Stomach smooth muscle (tissue), 2 donors: ENCODE data around the gene SERBP1.
"Not testable (repeated sequence)": the region's sequence is repeated elsewhere in the genome, so short reads cannot be mapped to it uniquely, and the experiment has no call there.

Experiments used
- H3K27ac ChIP-seq: one replicate; pipeline ENCODE4 v1.7.0; 2013; ENCODE audit warnings: mild to moderate bottlenecking, low read length, inconsistent platforms
- H3K27me3 ChIP-seq, 2 donors: one replicate each; pipeline ENCODE4 v1.7.0; 2013; ENCODE audit warnings: low read length in 2 of 2; ENCODE audit not compliant: insufficient read depth in 2 of 2, control insufficient read depth in 1 of 2
- H3K36me3 ChIP-seq, 2 donors: one replicate each; pipeline ENCODE4 v1.7.0; 2013; ENCODE audit warnings: low read length in 2 of 2; ENCODE audit not compliant: control insufficient read depth in 2 of 2, insufficient read depth in 2 of 2
- H3K4me1 ChIP-seq: one replicate; pipeline ENCODE4 v1.7.0; 2013; ENCODE audit warnings: low read length; ENCODE audit not compliant: control insufficient read depth, insufficient read depth
- H3K4me3 ChIP-seq, 2 donors: one replicate each; pipeline ENCODE4 v1.7.0; 2013; ENCODE audit warnings: low read length in 2 of 2
- H3K9ac ChIP-seq, 2 donors: one replicate each; pipeline ENCODE4 v1.7.0; 2013; ENCODE audit warnings: low read length in 2 of 2, mild to moderate bottlenecking in 1 of 2
- H3K9me3 ChIP-seq, 2 donors: one replicate each; pipeline ENCODE4 v1.7.0; 2013; ENCODE audit warnings: low read length in 2 of 2; ENCODE audit not compliant: control insufficient read depth in 2 of 2
- donor health status: healthy.
- donor health status: Pancreatic carcinoma.

Gene SERBP1

DNA sequence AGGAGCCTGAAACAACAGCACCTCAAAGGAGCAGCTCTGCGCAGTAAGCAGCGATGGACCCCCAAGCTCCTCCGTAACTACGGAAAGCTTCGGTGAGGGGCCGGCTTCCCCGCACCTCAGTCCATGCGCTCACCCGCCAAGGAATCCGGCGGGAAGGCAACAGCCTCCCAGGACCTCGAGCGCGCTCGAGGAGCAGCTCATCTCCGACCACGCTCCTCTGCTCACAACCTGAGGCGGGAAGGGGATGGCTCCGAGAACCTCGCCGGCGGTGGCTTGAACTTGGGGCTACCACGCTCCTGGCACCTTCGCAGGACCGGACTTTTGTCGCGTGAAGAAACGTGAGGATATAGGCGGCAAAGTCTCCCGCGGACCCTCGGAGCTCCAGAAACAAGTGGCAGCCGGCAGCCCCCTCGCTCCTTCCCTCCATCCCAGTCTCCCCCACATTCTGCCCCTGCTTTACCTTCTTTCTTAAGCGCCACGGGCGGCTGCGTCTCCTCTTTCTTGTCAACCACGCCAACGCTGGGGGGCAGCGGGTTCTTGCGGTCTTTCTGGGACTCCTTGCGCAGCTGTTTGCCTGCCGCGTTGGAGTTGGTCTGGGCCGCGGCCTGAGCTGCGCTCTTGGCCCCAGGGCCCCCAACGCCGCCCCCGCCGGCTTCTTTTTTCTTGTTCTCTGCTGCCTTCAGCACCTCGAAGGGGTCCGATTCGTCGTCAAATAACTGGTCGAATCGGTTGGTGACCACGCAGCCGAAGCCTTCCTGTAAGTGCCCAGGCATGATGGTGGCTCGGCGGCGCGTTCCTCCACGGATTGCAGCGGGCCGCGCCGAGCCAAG is 459 bp downstream of the SERBP1 start:
- H3K36me3 ChIP-seq: peaks cover 7 to 10% of the 10 kb centered on the region in 2 donors
- no peaks in the 10 kb centered on the region for H3K27me3 ChIP-seq
- H3K4me1 ChIP-seq: peaks cover 9% of the 10 kb centered on the region
- peak overlapping the region; percentile 88 for H3K27ac ChIP-seq
- peak overlapping the region; percentile 82 to 92 for H3K9ac ChIP-seq
- H3K4me3 ChIP-seq: peak overlapping the region; percentile 93 to 98
- H3K9me3 ChIP-seq: no peaks in the 10 kb centered on the region

DNA sequence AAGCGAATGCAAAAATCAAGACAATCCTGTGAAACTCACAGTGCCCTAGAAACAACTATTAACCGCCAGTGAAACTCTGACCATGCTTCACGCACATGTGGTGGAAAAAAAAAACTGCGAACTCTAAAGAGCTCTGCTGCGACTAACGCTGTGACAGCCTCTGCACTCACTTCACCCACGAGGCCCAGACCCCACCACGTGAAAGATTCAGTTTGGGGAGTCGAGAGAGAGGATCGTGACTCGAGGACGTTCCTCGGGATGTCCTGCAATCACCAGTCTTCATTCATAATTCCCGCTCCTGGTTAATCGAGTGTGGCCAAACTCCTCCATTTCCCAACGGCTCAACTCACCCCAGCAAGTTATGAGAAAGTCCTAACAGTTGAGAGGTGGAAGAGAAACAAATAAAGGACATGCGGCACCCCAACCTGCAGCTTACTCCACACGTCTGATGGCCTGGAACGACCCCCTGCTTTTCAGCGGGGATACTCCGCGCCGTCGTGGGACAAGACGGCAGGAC is 1.1 kb downstream of the SERBP1 start:
- Histone ChIP-seq H3K9me3 (no peaks in the 10 kb centered on the region), H3K27me3 (no peaks in the 10 kb centered on the region), H3K4me1 (peaks cover 6% of the 10 kb centered on the region), H3K9ac (peak overlapping the region; percentile 82 to 92), H3K27ac (peak overlapping the region; percentile 88), H3K36me3 (peaks cover 7 to 16% of the 10 kb centered on the region in 2 donors), H3K4me3 (peak overlapping the region; percentile 93 to 98)

DNA sequence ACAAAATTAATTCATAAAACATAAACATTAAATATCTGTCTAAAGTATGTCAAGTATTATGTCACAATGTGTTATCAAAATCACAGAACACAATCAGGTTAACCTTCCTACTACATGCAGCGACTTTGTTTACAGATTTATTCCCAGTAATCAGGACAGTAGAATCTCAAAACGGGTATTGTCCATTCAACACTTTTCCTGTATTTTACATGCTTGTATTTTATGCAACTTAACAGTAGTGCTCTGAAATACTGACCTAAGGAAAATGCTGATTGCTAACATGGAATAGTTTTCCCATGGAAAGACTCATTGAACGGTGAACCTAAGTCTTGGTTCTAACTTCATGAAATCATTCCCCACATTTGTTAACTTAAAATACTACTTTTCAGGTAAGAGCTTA is 2.3 kb downstream of the SERBP1 start:
- Histone ChIP-seq H3K27me3 (no peaks in the 10 kb centered on the region), H3K9ac (peak overlapping the region in 1 of 2 donors; percentile 92)

DNA sequence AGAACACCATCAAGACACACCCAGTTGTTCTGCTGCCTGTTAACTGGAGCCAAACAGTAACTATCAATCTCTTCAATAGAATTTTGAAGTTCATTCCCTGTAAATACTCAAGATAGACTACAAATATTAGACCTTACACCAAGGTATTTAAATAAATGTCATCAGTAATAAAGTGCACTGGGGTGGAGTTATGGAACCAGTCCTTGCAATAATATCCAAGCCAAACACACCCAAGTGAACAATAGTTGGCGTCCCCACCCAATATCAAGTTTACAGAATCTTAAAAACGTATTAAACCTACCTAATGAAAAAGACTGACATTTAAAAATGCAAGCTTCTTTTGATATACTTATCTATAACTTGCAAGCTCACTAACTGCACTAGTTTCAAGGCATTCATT is 2.7 kb downstream of the SERBP1 start:
- H3K36me3 ChIP-seq: peaks cover 10 to 23% of the 10 kb centered on the region in 2 donors
- H3K9me3 ChIP-seq: no peaks in the 10 kb centered on the region
- peak overlapping the region; percentile 93 to 98 for H3K4me3 ChIP-seq
- peak overlapping the region in 1 of 2 donors; percentile 92 for H3K9ac ChIP-seq
- no peaks in the 10 kb centered on the region for H3K27me3 ChIP-seq
- H3K27ac ChIP-seq: no peak overlapping the region
- peaks cover 6% of the 10 kb centered on the region for H3K4me1 ChIP-seq

More for the DNA sequence above, 2.3 kb downstream of the SERBP1 start:
- peaks cover 6% of the 10 kb centered on the region for H3K4me1 ChIP-seq
- no peak overlapping the region for H3K27ac ChIP-seq
- H3K36me3 ChIP-seq: peaks cover 10 to 18% of the 10 kb centered on the region in 2 donors
- H3K4me3 ChIP-seq: peak overlapping the region; percentile 93 to 98
- no peaks in the 10 kb centered on the region for H3K9me3 ChIP-seq

DNA sequence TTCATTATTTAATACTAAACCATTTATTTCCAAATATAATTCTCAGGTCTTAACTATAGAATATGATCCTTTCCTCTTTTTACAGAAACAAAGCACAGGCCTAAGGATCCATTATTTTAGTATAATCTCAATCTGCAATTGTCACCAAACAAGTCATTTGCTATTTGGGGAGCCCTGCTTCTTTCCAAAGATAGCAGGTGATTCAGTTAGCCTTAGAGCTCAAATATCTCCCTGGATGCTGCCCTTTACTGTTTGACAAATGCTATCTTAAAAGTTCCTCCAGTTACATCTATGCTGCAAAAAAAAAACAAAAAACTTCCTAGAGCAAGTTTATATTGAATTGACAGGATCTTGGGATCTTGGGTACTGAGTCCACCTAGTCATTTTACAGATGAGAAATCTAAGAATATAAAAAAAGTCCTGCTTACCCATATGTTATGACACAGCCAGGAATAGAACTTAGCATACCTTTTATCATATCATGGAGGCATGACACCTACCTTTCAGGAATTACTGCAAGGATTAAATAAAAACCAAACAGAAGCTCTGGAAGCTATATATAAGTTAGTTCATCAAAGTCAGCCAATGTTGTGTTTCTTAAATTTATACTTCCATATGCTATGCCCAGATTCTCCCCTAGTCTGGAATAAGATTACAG is 9.2 kb downstream of the SERBP1 start:
- peaks cover 36 to 40% of the 10 kb centered on the region in 2 donors for H3K36me3 ChIP-seq
- no peaks in the 10 kb centered on the region for H3K27me3 ChIP-seq
- no peak overlapping the region for H3K4me3 ChIP-seq
- H3K27ac ChIP-seq: no peak overlapping the region
- H3K9ac ChIP-seq: no peak overlapping the region
- no peaks in the 10 kb centered on the region for H3K4me1 ChIP-seq
- H3K9me3 ChIP-seq: no peaks in the 10 kb centered on the region

DNA sequence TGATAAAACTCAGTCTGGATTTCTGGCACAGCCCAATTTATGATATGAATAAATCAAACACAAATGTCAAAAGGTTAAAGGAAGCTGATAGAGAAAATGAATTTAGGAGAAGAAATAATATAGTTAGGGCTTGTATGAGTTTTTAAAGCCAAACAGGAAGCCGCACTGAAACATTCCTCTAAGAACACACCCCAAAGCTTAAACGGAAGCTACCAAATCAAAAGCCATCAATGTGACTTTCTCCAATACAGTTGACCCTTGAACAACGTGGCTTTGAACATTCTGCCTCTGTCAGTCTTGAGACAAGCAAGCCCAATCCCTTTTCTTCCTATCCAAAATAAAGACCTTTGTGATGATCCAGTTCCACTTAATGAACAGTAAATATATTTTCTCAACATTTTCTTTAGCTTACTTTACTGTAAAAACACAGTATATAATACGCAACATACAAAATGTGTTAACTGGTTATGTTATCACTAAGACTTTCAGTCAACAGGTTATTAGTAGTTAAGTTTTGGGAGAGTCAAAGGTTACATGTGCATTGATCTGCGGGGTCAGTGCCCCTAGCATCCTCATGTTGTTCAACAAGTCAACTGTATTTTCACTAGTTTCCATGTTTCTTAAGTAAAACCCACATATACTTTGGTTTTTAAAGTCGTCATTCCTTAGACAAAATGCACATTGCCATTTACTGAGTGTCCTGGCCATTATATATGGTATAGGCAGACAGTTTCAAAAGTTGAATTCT is 11.2 kb downstream of the SERBP1 start:
- peaks cover 37 to 39% of the 10 kb centered on the region in 2 donors for H3K36me3 ChIP-seq
- no peaks in the 10 kb centered on the region for H3K27me3 ChIP-seq
- H3K27ac ChIP-seq: no peak overlapping the region
- no peak overlapping the region for H3K9ac ChIP-seq
- no peak overlapping the region for H3K4me3 ChIP-seq
- no peaks in the 10 kb centered on the region for H3K9me3 ChIP-seq
- no peaks in the 10 kb centered on the region for H3K4me1 ChIP-seq

DNA sequence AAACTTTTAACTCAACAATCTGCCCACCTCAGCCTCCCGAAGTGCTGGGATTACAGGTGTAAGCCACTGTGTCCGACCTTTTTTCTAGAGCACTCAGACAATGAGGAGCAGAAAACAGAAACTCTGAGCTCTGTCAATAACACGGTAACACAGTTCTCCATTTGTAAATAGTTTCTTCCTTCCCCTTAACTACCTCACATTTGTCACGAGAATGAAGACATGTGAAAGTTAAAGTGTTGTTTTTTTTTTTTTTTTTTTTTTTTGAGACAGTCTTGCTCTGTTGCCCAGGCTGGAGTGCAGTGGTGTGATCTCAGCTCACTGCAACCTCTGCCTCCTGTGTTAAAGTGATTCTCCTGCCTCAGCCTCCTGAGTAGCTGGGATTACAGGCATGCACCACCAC is 12.5 kb downstream of the SERBP1 start:
- H3K27ac ChIP-seq, H3K9me3 ChIP-seq, H3K9ac ChIP-seq, H3K4me1 ChIP-seq, H3K4me3 ChIP-seq, H3K27me3 ChIP-seq: not testable (repeated sequence)
- H3K36me3 ChIP-seq: peaks cover 39 to 42% of the 10 kb centered on the region in 2 donors

DNA sequence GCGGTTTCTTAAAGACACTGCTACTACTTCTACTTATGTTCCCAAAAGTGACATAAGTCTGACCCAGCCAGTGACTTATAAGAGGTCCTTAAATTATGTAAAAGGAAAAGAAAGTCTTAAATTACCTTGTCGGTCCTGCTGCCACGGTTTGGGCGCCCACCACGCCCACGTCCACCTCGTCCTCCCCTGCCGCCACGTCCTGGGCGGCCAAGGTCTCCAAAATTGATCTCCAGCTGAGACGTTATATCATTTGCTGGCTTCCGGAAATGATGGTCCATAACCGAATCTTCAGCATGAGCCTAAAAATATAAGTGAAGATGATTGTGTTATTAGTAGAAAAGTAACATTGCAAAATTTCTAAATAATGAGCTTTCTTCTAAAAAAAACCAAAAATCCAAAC is 15.2 kb downstream of the SERBP1 start:
- Histone ChIP-seq H3K27me3 (no peaks in the 10 kb centered on the region), H3K4me3 (no peak overlapping the region), H3K27ac (no peak overlapping the region), H3K4me1 (no peaks in the 10 kb centered on the region), H3K9me3 (no peaks in the 10 kb centered on the region), H3K36me3 (peaks cover 33 to 35% of the 10 kb centered on the region in 2 donors), H3K9ac (no peak overlapping the region)

DNA sequence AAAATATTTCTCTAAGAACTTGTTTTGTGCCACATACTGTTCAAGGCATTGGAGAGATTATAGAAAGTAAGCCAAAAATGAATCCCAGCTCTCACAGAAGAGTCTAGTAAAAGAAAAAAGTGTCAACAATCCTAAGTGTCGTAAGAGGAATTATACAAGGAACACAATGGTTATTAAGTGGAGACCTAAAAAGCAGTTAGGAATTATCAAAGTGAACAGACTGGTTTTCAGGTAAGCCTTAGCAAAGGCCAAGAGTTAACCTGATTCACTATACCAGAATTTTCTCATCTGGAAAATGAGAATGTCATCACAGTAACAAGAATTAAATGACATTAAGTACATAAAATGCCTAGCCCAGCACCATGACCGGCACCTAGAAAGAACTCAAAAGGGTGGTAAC is 15.6 kb downstream of the SERBP1 start:
- Histone ChIP-seq H3K9ac (no peak overlapping the region), H3K9me3 (no peaks in the 10 kb centered on the region), H3K4me1 (no peaks in the 10 kb centered on the region), H3K27ac (no peak overlapping the region), H3K27me3 (no peaks in the 10 kb centered on the region), H3K4me3 (no peak overlapping the region), H3K36me3 (peaks cover 33 to 40% of the 10 kb centered on the region in 2 donors)

DNA sequence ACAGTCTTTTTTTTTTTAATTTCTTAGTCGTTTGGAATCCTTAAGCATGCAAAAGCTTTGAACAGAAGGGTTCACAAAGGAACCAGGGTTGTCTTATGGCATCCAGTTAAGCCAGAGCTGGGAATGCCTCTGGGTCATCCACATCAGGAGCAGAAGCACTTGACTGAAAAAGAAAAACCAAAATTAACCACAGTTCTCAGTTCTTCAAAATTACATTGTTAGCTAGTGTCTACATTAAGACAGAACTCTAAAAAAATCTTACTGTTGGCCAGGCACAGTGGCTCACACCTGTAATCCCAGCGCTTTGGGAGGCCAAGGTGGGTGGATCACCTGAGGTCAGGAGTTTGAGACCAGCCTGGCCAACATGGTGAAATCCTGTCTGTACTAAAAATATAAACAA is 17.1 kb downstream of the SERBP1 start:
- H3K4me1 ChIP-seq, H3K4me3 ChIP-seq, H3K9me3 ChIP-seq, H3K27ac ChIP-seq, H3K9ac ChIP-seq, H3K27me3 ChIP-seq: not testable (repeated sequence)
- peaks cover 29 to 39% of the 10 kb centered on the region in 2 donors for H3K36me3 ChIP-seq
